Measurements from ENCODE around the gene TSPAN18. TPM values are rescaled to one million over a fixed set of nuclear protein-coding genes. Genes with fewer than 3 reads are reported as not detected.

The TSPAN18 gene
- total and polyA plus RNA-seq, 2 of the 8 experiments (the other 6 are each of a cell fraction or from before 2014, with no cell fraction given), result 5.2 to 10.2 TPM

GRCh38 chr11:44808053-44808753, 81.4 kb downstream of the TSPAN18 start:
- H4K5ac ChIP-seq (ENCODE audit: insufficient read length, low read depth, low read length), result no peak overlapping the region
- no peak overlapping the region for H2AK5ac ChIP-seq (ENCODE audit: low read depth, low read length)
- no peak overlapping the region for H3K14ac ChIP-seq (ENCODE audit: insufficient read length)
- H2BK5ac ChIP-seq (ENCODE audit: low read depth, low read length), result no peak overlapping the region
- no peaks in the 10 kb centered on the region for H3K79me2 ChIP-seq (ENCODE audit: control insufficient read depth in 1 of 2, insufficient read depth in 2 of 2, low read length in 2 of 2)
- no peak overlapping the region for H2AFZ ChIP-seq (ENCODE audit: low read length)
- no peaks in the 10 kb centered on the region for H3K79me1 ChIP-seq (ENCODE audit: low read depth, low read length)
- H3K23ac ChIP-seq (ENCODE audit: insufficient read length), result no peak overlapping the region
- no peak overlapping the region for H2BK120ac ChIP-seq (replicated peaks; ENCODE audit: low read depth, low read length)
- no peak overlapping the region for H3K4me2 ChIP-seq (ENCODE audit: insufficient read depth in 1 of 2, low read depth in 2 of 2, low read length in 2 of 2)
- H3K9me3 ChIP-seq (ENCODE audit: insufficient read depth in 2 of 2, low read depth in 1 of 2, low read length in 1 of 2), result no peaks in the 10 kb centered on the region
- H3K27ac ChIP-seq (ENCODE audit: low read depth, low read length), result no peak overlapping the region
- no peak overlapping the region for H2BK20ac ChIP-seq (ENCODE audit: low read length)
- no peaks in the 10 kb centered on the region for H3K27me3 ChIP-seq (replicated peaks in 1 of 4; ENCODE audit: control insufficient read depth in 3 of 4, extremely low read depth in 1 of 4, insufficient read depth in 3 of 4, low read length in 3 of 4)
- H3K4me1 ChIP-seq (replicated peaks in 1 of 4; ENCODE audit: control insufficient read depth in 3 of 4, insufficient read depth in 4 of 4, low read length in 3 of 4), result peaks cover 0 to 13% (median 9%) of the 10 kb centered on the region in 4 experiments; a peak in 5 of 7 replicates
- H3K56ac ChIP-seq (replicated peaks; ENCODE audit: insufficient read length, low read depth, low read length), result no peak overlapping the region
- FAIRE-seq (no peak), DNase-seq (ENCODE audit: low read depth in 1 of 2, low spot score in 2 of 2) (no peak)
- peak overlapping the region; percentile 2; the same call in 1 of the 2 replicates for H2BK15ac ChIP-seq (ENCODE audit: low read length)
- H3K23me2 ChIP-seq (ENCODE audit: low read depth, low read length), result no peaks in the 10 kb centered on the region
- no peak overlapping the region for H3K4me3 ChIP-seq (ENCODE audit: extremely low read depth in 1 of 4, insufficient read depth in 2 of 4, low read depth in 3 of 4, low read length in 4 of 4)
- 84% methylated on average over 7 of the region's 7 CpGs; no CpG with 5 or more reads in 1 of the 2 experiments for WGBS, 2 experiments (ENCODE audit: extremely low coverage in 1 of 2, insufficient coverage in 1 of 2, insufficient read length in 1 of 2, insufficient replicate concordance in 2 of 2, low coverage in 1 of 2, low lambda C conversion rate in 2 of 2, missing lambda C conversion rate in 1 of 2)
- TF ChIP-seq KDM1A (IDR thresholded peaks at IDR 0.05; ENCODE audit: borderline replicate concordance, low read length) (peak; percentile 77; the same call in 1 of the 2 replicates), CBX5 (IDR thresholded peaks at IDR 0.05; ENCODE audit: low read depth, low read length) (no peak)
- no peak overlapping the region for H3K18ac ChIP-seq (ENCODE audit: extremely low read depth, low read length)
- CTCF ChIA-PET (ENCODE audit: partially characterized antibody), result interaction anchor here (0.8 to 1.5 kb wide), 5 partner anchors 10 to 63 kb away, joined by 3 to 6 read pairs (median 4); no protein-coding TSS in a partner anchor
- POLR2A ChIA-PET (ENCODE audit: partially characterized antibody), result interaction anchor here (0.8 kb wide), 1 partner anchor 13 kb away, joined by 3 read pairs; no protein-coding TSS in a partner anchor
- H2BK12ac ChIP-seq (ENCODE audit: low read depth, low read length), result no peak overlapping the region
- H3K36me3 ChIP-seq (ENCODE audit: control insufficient read depth in 2 of 4, insufficient read depth in 4 of 4, low read length in 3 of 4), result no peaks in the 10 kb centered on the region
- H3K4ac ChIP-seq (replicated peaks; ENCODE audit: insufficient read length, low read depth, low read length), result peak overlapping the region; percentile 22
- no peak overlapping the region for H3K9ac ChIP-seq (replicated peaks in 1 of 4; ENCODE audit: extremely low read depth in 1 of 4, low read depth in 3 of 4, low read length in 3 of 4)
- no peak overlapping the region for H4K8ac ChIP-seq (ENCODE audit: extremely low read depth, insufficient read depth, low read length)
- no peaks in the 10 kb centered on the region for H4K20me1 ChIP-seq (replicated peaks in 1 of 2; ENCODE audit: control insufficient read depth in 1 of 2, insufficient read depth in 2 of 2, low read length in 2 of 2)
- H4K91ac ChIP-seq (replicated peaks; ENCODE audit: insufficient read length, low read length), result no peak overlapping the region
